ENCODE measurements around the gene RAB1A.
"Not testable (repeated sequence)": the region's sequence is repeated elsewhere in the genome, so short reads cannot be mapped to it uniquely, and the experiment has no call there.

Gene RAB1A

GRCh38 chr2:65129826-65130663 is at the start of gene RAB1A:
Gene RAB1A (minus strand): TSS chr2:65130106. CDS start chr2:65129915, 191 bp downstream.
- DNase-seq: peak; percentile 100

GRCh38 chr2:65177751-65178442 is 48.0 kb upstream of the RAB1A start:
- no peak for DNase-seq

GRCh38 chr2:65175894-65176530 is 46.1 kb upstream of the RAB1A start:
- DNase-seq: no peak

- DNase-seq: not testable (repeated sequence)
Measured at GRCh38 chr2:65174031-65174430, 44.1 kb upstream of the RAB1A start.

GRCh38 chr2:65172994-65173790 is 43.3 kb upstream of the RAB1A start:
- no peak for DNase-seq

- DNase-seq: not testable (repeated sequence)
Measured at GRCh38 chr2:65170611-65171477, 40.9 kb upstream of the RAB1A start.

- DNase-seq: no peak
Measured at GRCh38 chr2:65169760-65170136, 39.8 kb upstream of the RAB1A start.

- DNase-seq: no peak
Measured at GRCh38 chr2:65165558-65165957, 35.7 kb upstream of the RAB1A start.

- no peak for DNase-seq
Measured at GRCh38 chr2:65164426-65164891, 34.6 kb upstream of the RAB1A start.

GRCh38 chr2:65161551-65162100 is 31.7 kb upstream of the RAB1A start:
- DNase-seq: no peak

- DNase-seq: no peak
Measured at GRCh38 chr2:65159906-65160305, 30.0 kb upstream of the RAB1A start.

- no peak for DNase-seq
Measured at GRCh38 chr2:65159261-65159660, 29.4 kb upstream of the RAB1A start.

- DNase-seq: no peak
Measured at GRCh38 chr2:65158557-65158956, 28.7 kb upstream of the RAB1A start.

GRCh38 chr2:65157856-65158255 is 27.9 kb upstream of the RAB1A start:
- not testable (repeated sequence) for DNase-seq

GRCh38 chr2:65156041-65156440 is 26.1 kb upstream of the RAB1A start:
- no peak for DNase-seq

GRCh38 chr2:65153515-65153914 is 23.6 kb upstream of the RAB1A start:
- DNase-seq: no peak

- no peak for DNase-seq
Measured at GRCh38 chr2:65146078-65146477, 16.2 kb upstream of the RAB1A start.

- DNase-seq: no peak
Measured at GRCh38 chr2:65144571-65144970, 14.7 kb upstream of the RAB1A start.

- DNase-seq: no peak
Measured at GRCh38 chr2:65142515-65142914, 12.6 kb upstream of the RAB1A start.

- no peak for DNase-seq
Measured at GRCh38 chr2:65137197-65137775, 7.4 kb upstream of the RAB1A start.

- DNase-seq: no peak
Measured at GRCh38 chr2:65136253-65136652, 6.3 kb upstream of the RAB1A start.

Data from NCI-H187 treated with DMSO at 0.1 percent for 48 hours (cell line).